Measurements from ENCODE around the gene GOLGA6D.
"Not testable (repeated sequence)": the region's sequence is repeated elsewhere in the genome, so short reads cannot be mapped to it uniquely, and the experiment has no call there.

The GOLGA6D gene

GRCh38 chr15:75332093-75332492 is 49.5 kb downstream of the GOLGA6D start:
- not testable (repeated sequence) for DNase-seq (ENCODE audit: low read depth in 2 of 3, low spot score in 1 of 3)

GRCh38 chr15:75333654-75334419 is 51.2 kb downstream of the GOLGA6D start:
- not testable (repeated sequence) for DNase-seq (ENCODE audit: low read depth in 2 of 3, low spot score in 1 of 3)

DNA sequence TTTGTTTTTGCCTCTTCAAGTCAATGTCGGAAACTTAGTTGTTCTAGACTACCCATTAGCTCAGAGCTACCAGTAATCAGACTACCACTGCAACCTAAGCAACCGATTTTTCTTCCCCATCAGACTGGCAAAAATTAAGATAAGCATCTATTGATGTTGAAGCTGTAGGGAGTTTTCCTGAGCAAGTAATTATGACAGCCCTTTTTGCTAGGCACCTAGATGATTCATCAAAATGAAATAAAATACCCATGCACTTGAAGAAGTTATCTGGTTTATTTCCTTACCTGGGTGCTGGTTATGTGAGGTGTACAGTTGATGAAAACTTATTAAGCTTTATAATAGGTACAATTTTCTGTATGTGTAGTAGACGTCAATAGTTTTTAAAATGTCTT is 52.7 kb downstream of the GOLGA6D start:
- DNase-seq (ENCODE audit: low read depth in 2 of 3, low spot score in 1 of 3) = no peak

- peak; percentile 81 to 87 (median 85) for DNase-seq (ENCODE audit: low read depth in 2 of 3, low spot score in 1 of 3)
Measured at GRCh38 chr15:75335705-75336355, 53.2 kb downstream of the GOLGA6D start, which contains the start of gene COMMD4. COMMD4 (plus strand) TSS chr15:75336063; CDS start chr15:75336090, 27 bp downstream.

DNA sequence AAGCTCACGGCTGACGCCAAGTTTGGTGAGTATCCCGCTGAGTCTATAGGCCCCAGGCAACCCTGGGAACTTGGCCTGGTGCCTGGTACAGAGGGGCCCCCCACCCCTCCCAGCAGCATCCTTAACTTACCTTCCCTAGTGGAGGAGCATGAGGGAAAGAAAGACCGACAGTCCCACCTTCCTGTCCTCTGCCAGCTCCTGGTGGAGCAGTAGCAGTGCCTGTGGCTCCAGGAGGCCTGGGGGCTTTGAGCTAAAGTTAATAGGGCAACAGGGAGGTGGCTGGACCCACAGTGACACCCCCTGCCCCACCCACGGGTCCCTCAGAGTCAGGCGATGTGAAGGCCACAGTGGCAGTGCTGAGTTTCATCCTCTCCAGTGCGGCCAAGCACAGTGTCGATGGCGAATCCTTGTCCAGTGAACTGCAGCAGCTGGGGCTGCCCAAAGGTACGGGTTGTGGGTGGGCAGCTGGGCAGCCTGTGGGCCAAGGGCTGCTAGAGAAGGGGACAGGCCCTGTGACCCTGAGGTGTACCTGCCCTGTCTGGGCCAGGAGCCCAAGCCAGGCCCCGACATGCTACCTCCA is 56.1 kb downstream of the GOLGA6D start:
- DNase-seq (ENCODE audit: low read depth in 2 of 3, low spot score in 1 of 3) = no peak

GRCh38 chr15:75339531-75340240 is 57.1 kb downstream of the GOLGA6D start:
- DNase-seq (ENCODE audit: low read depth in 2 of 3, low spot score in 1 of 3) = no peak

GRCh38 chr15:75342221-75342620 is 59.6 kb downstream of the GOLGA6D start:
- no peak for DNase-seq (ENCODE audit: low read depth in 2 of 3, low spot score in 1 of 3)

DNA sequence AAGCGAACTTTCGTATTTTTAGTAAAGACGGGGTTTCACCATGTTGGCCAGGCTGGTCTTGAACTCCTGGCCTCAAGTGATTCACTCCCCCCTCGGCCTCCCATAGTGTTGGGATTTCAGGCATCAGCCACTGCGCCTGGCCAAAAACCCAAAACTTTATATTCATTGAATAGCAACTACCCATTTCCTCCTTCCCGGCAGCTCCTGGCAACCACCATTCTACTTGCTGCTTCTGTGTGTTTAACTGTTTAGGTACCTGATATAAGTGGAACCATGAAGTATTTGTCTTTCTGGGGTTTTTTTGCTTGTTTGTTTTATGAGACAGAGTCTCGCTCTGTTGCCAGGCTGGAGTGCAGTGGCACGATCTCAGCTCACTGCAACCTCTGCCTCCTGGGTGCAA is 61.3 kb downstream of the GOLGA6D start:
- DNase-seq (ENCODE audit: low read depth in 2 of 3, low spot score in 1 of 3) = not testable (repeated sequence)
